AG04450 (cell line): ENCODE data around the gene ATL1. TPM values are rescaled to one million over a fixed set of nuclear protein-coding genes. Genes with fewer than 3 reads are reported as not detected.
A peak's percentile ranks its signal among the peaks of the same experiment; 100 is the strongest.

Experiments
- CTCF ChIA-PET: fragments of 300-600, 350-600 bp; formaldehyde crosslinking; extraction: SDS; loops from one replicate; lab custom pipeline; 2022; ENCODE audit warnings: antibody characterized with exemption, inconsistent platforms; lab: Charles Lee
- POLR2A ChIA-PET: fragments of 350-600 bp; formaldehyde crosslinking; extraction: SDS; loops from one replicate; lab custom pipeline; 2021; ENCODE audit warnings: antibody characterized with exemption, inconsistent platforms; lab: Yijun Ruan, JAX
- DNase-seq: peaks from one replicate; pipeline ENCODE4 v3.0.0-alpha.2; 2011; ENCODE audit warnings: low read depth, low spot score
- H3K27ac ChIP-seq: one replicate; pipeline ENCODE4 v1.5.1; 2012; ENCODE audit warnings: low read depth, low read length, control low read depth
- H3K27me3 ChIP-seq: one replicate; pipeline ENCODE4 v1.6.0; 2012; ENCODE audit warnings: low read length; ENCODE audit not compliant: control insufficient read depth, insufficient read depth
- H3K4me3 ChIP-seq: 2 replicates; pipeline ENCODE4 v1.5.1; 2011; ENCODE audit warnings: mild to moderate bottlenecking, low read depth, low read length, control low read depth
- H3K9me3 ChIP-seq: 2 replicates; pipeline ENCODE4 v1.5.1; 2012; ENCODE audit warnings: low read length; ENCODE audit not compliant: control insufficient read depth, insufficient read depth
- polyA plus RNA-seq: library from polyadenylated mRNA; depleted of rRNA; stranded (reverse); fragments of >200 nt; gene quantifications from 2 replicates; pipeline ENCODE4 v1.2.3, GENCODE V29; 2011
- TF ChIP-seq, protein P1 (sequence below): IDR thresholded peaks from 2 replicates; pipeline ENCODE4 v1.5.1; 2011; ENCODE audit warnings: low read depth, low read length, control low read depth, inconsistent platforms

Gene ATL1
- polyA plus RNA-seq, 1 experiment, result 11.5 TPM

DNA sequence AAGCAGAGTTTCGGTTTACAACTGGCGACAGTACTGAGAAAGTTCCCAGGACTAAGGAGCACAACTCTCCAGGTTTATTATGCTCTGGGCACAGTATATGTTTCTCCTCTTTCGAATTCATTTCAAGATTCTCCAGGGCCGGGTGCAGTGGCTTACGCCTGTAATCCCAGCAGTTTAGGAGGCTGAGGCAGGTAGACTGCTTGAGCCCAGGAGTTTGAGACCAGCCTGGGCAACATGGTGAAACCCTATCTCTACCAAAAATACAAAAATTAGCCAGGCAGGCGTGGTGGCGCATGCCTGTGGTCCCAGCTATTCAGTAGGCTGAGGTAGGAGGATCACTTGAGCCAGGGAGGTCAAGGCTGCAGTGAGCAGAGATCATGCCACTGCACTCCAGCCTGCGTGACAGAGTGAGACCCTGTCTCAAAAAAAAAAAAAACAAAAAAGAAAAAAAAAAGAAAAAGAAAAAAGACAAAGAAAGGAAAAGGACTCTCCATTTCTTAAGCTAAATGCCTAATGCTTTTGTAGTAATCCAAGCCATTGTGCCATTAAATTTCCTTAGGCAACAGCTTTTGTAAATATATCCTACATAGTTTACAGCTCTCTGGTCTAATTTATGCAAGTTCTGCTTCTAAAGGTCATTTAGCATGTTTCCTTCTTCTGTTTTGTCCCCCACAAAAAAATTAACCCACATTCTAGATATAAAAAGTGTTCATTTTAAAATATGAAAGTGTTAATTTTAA is 34.8 kb downstream of the ATL1 start:
- Histone ChIP-seq H3K9me3 (no peaks in the 10 kb centered on the region), H3K27ac (no peak overlapping the region), H3K27me3 (no peaks in the 10 kb centered on the region), H3K4me3 (no peak overlapping the region)
- no peak for DNase-seq
- ChIA-PET POLR2A (interaction anchor here (0.7 kb wide), 1 partner anchor 32 kb away, joined by 3 read pairs; no protein-coding TSS in a partner anchor), CTCF (interaction anchor here (0.6 to 1.2 kb wide), 3 partner anchors 21 to 182 kb away, joined by 3 to 9 read pairs (median 3); no protein-coding TSS in a partner anchor)
- TF ChIP-seq, protein P1, sequence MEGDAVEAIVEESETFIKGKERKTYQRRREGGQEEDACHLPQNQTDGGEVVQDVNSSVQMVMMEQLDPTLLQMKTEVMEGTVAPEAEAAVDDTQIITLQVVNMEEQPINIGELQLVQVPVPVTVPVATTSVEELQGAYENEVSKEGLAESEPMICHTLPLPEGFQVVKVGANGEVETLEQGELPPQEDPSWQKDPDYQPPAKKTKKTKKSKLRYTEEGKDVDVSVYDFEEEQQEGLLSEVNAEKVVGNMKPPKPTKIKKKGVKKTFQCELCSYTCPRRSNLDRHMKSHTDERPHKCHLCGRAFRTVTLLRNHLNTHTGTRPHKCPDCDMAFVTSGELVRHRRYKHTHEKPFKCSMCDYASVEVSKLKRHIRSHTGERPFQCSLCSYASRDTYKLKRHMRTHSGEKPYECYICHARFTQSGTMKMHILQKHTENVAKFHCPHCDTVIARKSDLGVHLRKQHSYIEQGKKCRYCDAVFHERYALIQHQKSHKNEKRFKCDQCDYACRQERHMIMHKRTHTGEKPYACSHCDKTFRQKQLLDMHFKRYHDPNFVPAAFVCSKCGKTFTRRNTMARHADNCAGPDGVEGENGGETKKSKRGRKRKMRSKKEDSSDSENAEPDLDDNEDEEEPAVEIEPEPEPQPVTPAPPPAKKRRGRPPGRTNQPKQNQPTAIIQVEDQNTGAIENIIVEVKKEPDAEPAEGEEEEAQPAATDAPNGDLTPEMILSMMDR, result no peak

DNA sequence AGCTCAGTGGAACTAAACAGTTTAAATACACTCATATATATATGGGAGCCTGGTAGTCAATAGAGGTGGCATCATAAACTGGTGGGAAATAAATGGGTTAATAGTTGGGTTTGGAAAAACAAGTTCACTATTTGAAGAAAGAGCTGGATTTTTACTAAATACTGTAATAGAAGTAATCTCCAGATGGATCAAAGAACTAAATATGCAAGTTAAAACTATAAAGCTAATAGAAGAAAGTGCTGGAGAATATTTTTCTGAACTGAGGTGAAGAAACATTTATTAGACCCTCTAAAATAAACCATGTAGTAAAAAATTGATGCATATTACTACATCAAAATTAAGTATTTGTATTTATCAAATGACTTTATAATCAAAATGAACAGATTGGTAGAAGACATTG is 38.8 kb downstream of the ATL1 start:
- ChIA-PET POLR2A (no interaction called here), CTCF (interaction anchor here (0.7 to 1.4 kb wide), 7 partner anchors 20 to 262 kb away, joined by 3 to 7 read pairs (median 3); no protein-coding TSS in a partner anchor)
- H3K4me3 ChIP-seq, result no peak overlapping the region
- no peaks in the 10 kb centered on the region for H3K27me3 ChIP-seq
- H3K27ac ChIP-seq, result no peak overlapping the region
- DNase-seq, result no peak
- no peaks in the 10 kb centered on the region for H3K9me3 ChIP-seq
- TF ChIP-seq, protein P1, result no peak

DNA sequence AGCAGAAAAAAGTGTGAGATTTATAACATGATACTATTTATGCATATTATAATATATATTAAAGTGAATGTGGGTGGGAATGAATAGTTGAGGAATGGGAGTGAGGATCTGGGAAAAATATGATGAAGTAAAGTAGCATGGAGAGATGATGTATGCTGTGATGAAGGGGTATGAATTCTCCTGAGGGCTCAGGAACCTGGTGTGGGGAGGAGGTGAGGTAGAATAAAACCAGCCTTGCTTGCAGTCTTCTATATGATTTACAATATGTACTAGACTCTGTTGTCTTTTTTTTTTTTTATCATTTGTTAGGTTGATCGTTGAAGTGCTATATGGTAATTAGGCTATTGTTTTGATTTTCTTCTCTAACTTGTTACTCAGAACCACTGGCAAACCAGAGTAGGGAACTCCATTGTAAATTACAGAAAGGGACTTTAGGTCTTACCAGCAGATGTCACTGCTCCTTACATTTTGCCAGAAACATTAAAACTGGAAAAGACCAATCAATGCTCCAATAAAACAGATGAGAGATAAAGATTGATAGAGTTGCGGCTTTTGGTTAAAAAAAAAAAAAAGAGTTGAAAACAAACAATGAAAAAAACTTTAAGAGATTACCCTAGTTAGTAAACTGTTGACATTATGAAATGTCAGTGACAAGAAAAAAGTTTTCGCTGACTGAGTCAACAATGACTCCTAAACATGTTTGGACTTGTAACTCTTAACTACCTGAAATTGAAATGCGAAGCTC is 39.9 kb downstream of the ATL1 start:
- ChIA-PET CTCF (interaction anchor here (0.7 to 2.8 kb wide), 23 partner anchors 8 to 337 kb away, joined by 3 to 97 read pairs (median 5); no protein-coding TSS in a partner anchor), POLR2A (interaction anchor here (0.7 kb wide), 2 partner anchors 35 to 169 kb away, joined by 3 to 6 read pairs; no protein-coding TSS in a partner anchor)
- Histone ChIP-seq H3K27ac (no peak overlapping the region), H3K9me3 (no peaks in the 10 kb centered on the region), H3K27me3 (no peaks in the 10 kb centered on the region), H3K4me3 (no peak overlapping the region)
- TF ChIP-seq, protein P1, result peak; percentile 66
- no peak for DNase-seq

DNA sequence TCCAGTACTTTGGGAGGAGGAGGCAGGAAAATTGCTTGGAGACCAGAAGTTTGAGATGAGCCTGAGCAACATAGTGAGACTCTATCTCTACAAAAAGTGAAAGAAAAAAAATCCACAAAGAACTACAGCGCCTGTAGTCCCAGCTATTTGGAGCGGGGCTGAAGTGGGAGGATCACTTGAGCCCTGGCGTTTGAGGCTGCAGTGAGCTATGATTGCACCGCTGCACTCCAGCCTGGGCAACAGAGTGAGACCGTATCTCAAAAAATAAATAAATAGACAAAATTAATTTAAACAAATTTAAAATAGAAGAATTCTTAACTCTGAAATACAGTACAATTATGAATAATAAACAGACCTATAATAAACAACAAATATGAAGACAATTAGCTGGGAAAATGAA is 40.9 kb downstream of the ATL1 start:
- TF ChIP-seq, protein P1, result no peak
- ChIA-PET CTCF (interaction anchor here (0.6 to 2.8 kb wide), 29 partner anchors 9 to 336 kb away, joined by 3 to 97 read pairs (median 5); no protein-coding TSS in a partner anchor), POLR2A (interaction anchor here (0.7 kb wide), 2 partner anchors 34 to 168 kb away, joined by 3 to 6 read pairs; no protein-coding TSS in a partner anchor)
- Histone ChIP-seq H3K27me3 (no peaks in the 10 kb centered on the region), H3K4me3 (no peak overlapping the region), H3K9me3 (no peaks in the 10 kb centered on the region), H3K27ac (no peak overlapping the region)
- no peak for DNase-seq
